Parathyroid adenoma (tissue), 2 donors: ENCODE measurements around the gene SLC23A1.
A peak's percentile ranks its signal among the peaks of the same experiment; 100 is the strongest.

Source experiments
- H2AFZ ChIP-seq: fragments of 300-600 bp; sonication (generic); one replicate; pipeline ENCODE4 v1.7.0; 2017; ENCODE audit warnings: antibody characterized with exemption, mild to moderate bottlenecking
- H3K27ac ChIP-seq: fragments of 300-600 bp; sonication (generic); one replicate; pipeline ENCODE4 v1.7.0; 2017
- H3K27me3 ChIP-seq: fragments of 300-600 bp; sonication (generic); one replicate; pipeline ENCODE4 v1.7.0; 2017; ENCODE audit warnings: low read length; ENCODE audit not compliant: control insufficient read depth, insufficient read depth
- H3K36me3 ChIP-seq: fragments of 300-600 bp; sonication (generic); one replicate; pipeline ENCODE4 v1.7.0; 2017; ENCODE audit warnings: low read length; ENCODE audit not compliant: control insufficient read depth, insufficient read depth
- H3K4me1 ChIP-seq: fragments of 300-600 bp; sonication (generic); one replicate; pipeline ENCODE4 v1.7.0; 2017; ENCODE audit warnings: control low read depth
- H3K4me2 ChIP-seq: fragments of 300-600 bp; sonication (generic); one replicate; pipeline ENCODE4 v1.7.0; 2017; ENCODE audit warnings: low read length
- H3K4me3 ChIP-seq: fragments of 300-600 bp; sonication (generic); one replicate; pipeline ENCODE4 v1.7.0; 2017; ENCODE audit warnings: low read depth, low read length
- H3K79me2 ChIP-seq: fragments of 300-600 bp; sonication (generic); one replicate; pipeline ENCODE4 v1.7.0; 2017; ENCODE audit warnings: control low read depth
- H3K9ac ChIP-seq: fragments of 300-600 bp; sonication (generic); one replicate; pipeline ENCODE4 v1.7.0; 2017; ENCODE audit warnings: mild to moderate bottlenecking
- H3K9me3 ChIP-seq: fragments of 300-600 bp; sonication (generic); one replicate; pipeline ENCODE4 v1.7.0; 2017; ENCODE audit warnings: low read length; ENCODE audit not compliant: control insufficient read depth
- CTCF ChIP-seq: fragments of 300-600 bp; sonication (generic); IDR thresholded peaks from one replicate; pipeline ENCODE4 v1.7.0; 2017; ENCODE audit warnings: antibody characterized with exemption, mild to moderate bottlenecking
- donor health status: primary hyperparathyroidism.

Gene SLC23A1

GRCh38 chr5:139383993-139384590 is 995 bp upstream of the SLC23A1 start:
- Histone ChIP-seq H3K4me2 (no peak overlapping the region), H3K27ac (no peak overlapping the region), H2AFZ (peak overlapping the region; percentile 73), H3K9ac (no peak overlapping the region), H3K4me3 (no peak overlapping the region), H3K4me1 (peaks cover 23% of the 10 kb centered on the region), H3K9me3 (no peaks in the 10 kb centered on the region), H3K79me2 (peaks cover 4% of the 10 kb centered on the region), H3K36me3 (no peaks in the 10 kb centered on the region), H3K27me3 (no peaks in the 10 kb centered on the region)
- no peak for TF ChIP-seq CTCF

- Histone ChIP-seq H3K36me3 (no peaks in the 10 kb centered on the region), H3K9me3 (no peaks in the 10 kb centered on the region), H3K27me3 (no peaks in the 10 kb centered on the region), H3K27ac (peak overlapping the region; percentile 39), H3K9ac (no peak overlapping the region), H3K4me1 (peaks cover 23% of the 10 kb centered on the region), H3K79me2 (peaks cover 4% of the 10 kb centered on the region), H2AFZ (no peak overlapping the region), H3K4me3 (no peak overlapping the region), H3K4me2 (no peak overlapping the region)
- no peak for TF ChIP-seq CTCF
Observed at GRCh38 chr5:139382807-139383206, 290 bp downstream of the SLC23A1 start.

- Histone ChIP-seq H3K9ac (no peak overlapping the region), H2AFZ (peak overlapping the region; percentile 76), H3K79me2 (peaks cover 4% of the 10 kb centered on the region), H3K9me3 (no peaks in the 10 kb centered on the region), H3K4me2 (no peak overlapping the region), H3K36me3 (no peaks in the 10 kb centered on the region), H3K4me3 (no peak overlapping the region), H3K27ac (peak overlapping the region; percentile 39), H3K27me3 (no peaks in the 10 kb centered on the region), H3K4me1 (peaks cover 23% of the 10 kb centered on the region)
- TF ChIP-seq CTCF = no peak
Observed at GRCh38 chr5:139381837-139382761, 998 bp downstream of the SLC23A1 start.

GRCh38 chr5:139379626-139380449 is 3.3 kb downstream of the SLC23A1 start:
- H3K27ac ChIP-seq = no peak overlapping the region
- no peak overlapping the region for H3K4me3 ChIP-seq
- H3K79me2 ChIP-seq = peaks cover 4% of the 10 kb centered on the region
- no peak overlapping the region for H3K4me2 ChIP-seq
- H3K27me3 ChIP-seq = no peaks in the 10 kb centered on the region
- no peak for TF ChIP-seq CTCF
- H3K9ac ChIP-seq = no peak overlapping the region
- peaks cover 16% of the 10 kb centered on the region for H3K4me1 ChIP-seq
- H2AFZ ChIP-seq = no peak overlapping the region
- no peaks in the 10 kb centered on the region for H3K9me3 ChIP-seq
- no peaks in the 10 kb centered on the region for H3K36me3 ChIP-seq
